H9 (cell line): ENCODE results near the gene TAGLN3. TPM values are rescaled to one million over a fixed set of nuclear protein-coding genes. Genes with fewer than 3 reads are reported as not detected.

ENCODE experiments used
- DNase-seq: peaks from one replicate; pipeline ENCODE4 v3.0.0-alpha.2; 2017
- H2AFZ ChIP-seq: one replicate; pipeline ENCODE4 v1.6.1; 2013; ENCODE audit warnings: mild to moderate bottlenecking, low read length, control low read depth, moderate library complexity
- H2AK5ac ChIP-seq: 2 replicates; pipeline ENCODE4 v1.6.1; 2013; ENCODE audit warnings: low read length, control low read depth, mixed read lengths; ENCODE audit not compliant: insufficient read length
- H2BK120ac ChIP-seq: one replicate; pipeline ENCODE4 v1.6.1; 2013; ENCODE audit warnings: low read depth, mild to moderate bottlenecking, low read length, control low read depth, inconsistent platforms; ENCODE audit not compliant: poor library complexity, severe bottlenecking
- H2BK12ac ChIP-seq: 2 replicates; pipeline ENCODE4 v1.6.1; 2013; ENCODE audit warnings: low read length, control low read depth, mixed read lengths, low read depth; ENCODE audit not compliant: insufficient read length
- H2BK15ac ChIP-seq: 2 replicates; pipeline ENCODE4 v1.6.1; 2013; ENCODE audit warnings: low read depth, low read length, control low read depth
- H2BK20ac ChIP-seq: one replicate; pipeline ENCODE4 v1.6.1; 2013; ENCODE audit warnings: low read depth, mild to moderate bottlenecking, low read length, control low read depth, inconsistent platforms; ENCODE audit not compliant: poor library complexity, severe bottlenecking
- H2BK5ac ChIP-seq: 2 replicates; pipeline ENCODE4 v1.6.1; 2013; ENCODE audit warnings: low read length, control low read depth, mixed read lengths; ENCODE audit not compliant: insufficient read length
- H3K14ac ChIP-seq: 2 replicates; pipeline ENCODE4 v1.6.1; 2013; ENCODE audit warnings: low read length, control low read depth; ENCODE audit not compliant: insufficient read depth
- H3K18ac ChIP-seq: 2 replicates; pipeline ENCODE4 v1.6.1; 2013; ENCODE audit warnings: low read depth, mild to moderate bottlenecking, mixed read lengths, low read length, control low read depth; ENCODE audit not compliant: insufficient read length
- H3K23ac ChIP-seq: 2 replicates; pipeline ENCODE4 v1.6.1; 2013; ENCODE audit warnings: low read length, control low read depth, mixed read lengths, low read depth; ENCODE audit not compliant: insufficient read length
- H3K23me2 ChIP-seq: 2 replicates; pipeline ENCODE4 v1.6.1; 2013; ENCODE audit warnings: low read depth, mild to moderate bottlenecking, mixed read lengths, low read length, control low read depth; ENCODE audit not compliant: insufficient read length, poor library complexity, severe bottlenecking
- H3K27ac ChIP-seq: 2 replicates; pipeline ENCODE4 v1.5.1; 2013; ENCODE audit warnings: low read length, control low read depth, mixed read lengths, low read depth; ENCODE audit not compliant: insufficient read length
- H3K27me3 ChIP-seq: 2 replicates; pipeline ENCODE4 v1.6.1; 2013; ENCODE audit warnings: low read length, control low read depth, inconsistent platforms; ENCODE audit not compliant: insufficient read depth
- H3K4ac ChIP-seq: 2 replicates; pipeline ENCODE4 v1.6.1; 2013; ENCODE audit warnings: low read depth, mild to moderate bottlenecking, control low read depth, inconsistent platforms, low read length, moderate library complexity
- H3K4me1 ChIP-seq: 2 replicates; pipeline ENCODE4 v1.6.1; 2013; ENCODE audit warnings: low read length, control low read depth, inconsistent platforms; ENCODE audit not compliant: insufficient read depth
- H3K4me2 ChIP-seq: 2 replicates; pipeline ENCODE4 v1.6.1; 2013; ENCODE audit warnings: low read length, control low read depth, mixed read lengths; ENCODE audit not compliant: insufficient read length, insufficient read depth
- H3K56ac ChIP-seq: 2 replicates; pipeline ENCODE4 v1.6.1; 2013; ENCODE audit warnings: low read depth, mild to moderate bottlenecking, mixed read lengths, low read length, control low read depth; ENCODE audit not compliant: insufficient read length
- H3K79me1 ChIP-seq: 2 replicates; pipeline ENCODE4 v1.6.1; 2013; ENCODE audit warnings: low read depth, mild to moderate bottlenecking, moderate library complexity, low read length, control low read depth, inconsistent platforms; ENCODE audit not compliant: insufficient read depth, poor library complexity, severe bottlenecking
- H3K79me2 ChIP-seq: 2 replicates; pipeline ENCODE4 v1.6.1; 2013; ENCODE audit warnings: low read length, control low read depth, inconsistent platforms; ENCODE audit not compliant: insufficient read depth
- H3K9ac ChIP-seq: 2 replicates; pipeline ENCODE4 v1.6.1; 2013; ENCODE audit warnings: low read length, control low read depth, mixed read lengths; ENCODE audit not compliant: insufficient read length; ENCODE audit errors: extremely low read depth
- H3K9me3 ChIP-seq: one replicate; pipeline ENCODE4 v1.6.1; 2013; ENCODE audit warnings: low read depth, low read length, inconsistent platforms; ENCODE audit not compliant: control insufficient read depth
- H3T11ph ChIP-seq: one replicate; pipeline ENCODE4 v1.6.1; 2013; ENCODE audit warnings: mild to moderate bottlenecking, low read length, control low read depth, inconsistent platforms
- H4K20me1 ChIP-seq: one replicate; pipeline ENCODE4 v1.6.1; 2013; ENCODE audit not compliant: control insufficient read depth, insufficient read length, insufficient read depth
- H4K5ac ChIP-seq: 2 replicates; pipeline ENCODE4 v1.6.1; 2013; ENCODE audit warnings: low read depth, mild to moderate bottlenecking, mixed read lengths, low read length, control low read depth; ENCODE audit not compliant: insufficient read length
- H4K8ac ChIP-seq: replicated peaks from 2 replicates; pipeline ENCODE4 v1.6.1; 2013; ENCODE audit warnings: low read length, control low read depth, mixed read lengths, low read depth; ENCODE audit not compliant: insufficient read length
- H4K91ac ChIP-seq: 2 replicates; pipeline ENCODE4 v1.6.1; 2013; ENCODE audit warnings: low read depth, mild to moderate bottlenecking, moderate library complexity, mixed read lengths, low read length, control low read depth; ENCODE audit not compliant: insufficient read length
- H3K27ac Mint-ChIP-seq, 3 experiments: 2 replicates in 2 of 3; 3 replicates in 1 of 3; pipeline ENCODE4 v1.8.0; 2020 to 2021; ENCODE audit warnings: mixed read lengths in 3 of 3, mild to moderate bottlenecking in 1 of 3, moderate library complexity in 1 of 3
- H3K27me3 Mint-ChIP-seq: 2 replicates; pipeline ENCODE4 v1.8.0; 2021; ENCODE audit warnings: low read depth, mild to moderate bottlenecking, moderate library complexity, mixed read lengths
- H3K36me3 Mint-ChIP-seq, 3 experiments: 2 replicates in 2 of 3; 3 replicates in 1 of 3; pipeline ENCODE4 v1.8.0; 2020 to 2021; ENCODE audit warnings: low read depth in 3 of 3, mixed read lengths in 3 of 3; ENCODE audit not compliant: insufficient read depth in 1 of 3
- H3K4me1 Mint-ChIP-seq, 2 experiments: 2 replicates each; pipeline ENCODE4 v1.8.0; 2020; ENCODE audit warnings: mixed read lengths in 2 of 2
- H3K4me3 Mint-ChIP-seq, 2 experiments: 2 replicates in 1 of 2; 3 replicates in 1 of 2; pipeline ENCODE4 v1.8.0; 2020 to 2021; ENCODE audit warnings: mild to moderate bottlenecking in 2 of 2, mixed read lengths in 2 of 2, moderate library complexity in 1 of 2
- H3K9me3 Mint-ChIP-seq, 2 experiments: 2 replicates in 1 of 2; 3 replicates in 1 of 2; pipeline ENCODE4 v1.8.0; 2020; ENCODE audit warnings: mild to moderate bottlenecking in 2 of 2, mixed read lengths in 2 of 2, moderate library complexity in 1 of 2
- CTCF ChIP-seq: fragments of 200-600 bp; sonication (generic); conservative IDR thresholded peaks from 3 replicates; pipeline ENCODE4 v1.8.0; 2021; ENCODE audit warnings: antibody characterized with exemption, mild to moderate bottlenecking
- WGBS: extraction: QIAGEN DNeasy Blood & Tissue Kit; methylation state at CpG from one replicate; pipeline ENCODE4 v1.1.7; 2013; ENCODE audit warnings: missing lambda C conversion rate, low lambda C conversion rate, mixed read lengths; ENCODE audit not compliant: insufficient read length; ENCODE audit errors: extremely low coverage; 5-methylcytosine and 5-hydroxymethylcytosine counted together
- total RNA-seq: library from RNA; stranded (reverse); gene quantifications from 2 replicates; pipeline ENCODE4 v1.2.1, GENCODE V29; 2021

TAGLN3 gene
- total RNA-seq, 1 experiment from 2014 or later, result 6.4 TPM

GRCh38 chr3:112000367-112000771, 1.6 kb downstream of the TAGLN3 start:
- Histone ChIP-seq H2BK12ac (no peak overlapping the region), H3K4ac (no peak overlapping the region), H3K79me2 (no peaks in the 10 kb centered on the region), H2BK5ac (no peak overlapping the region), H3K14ac (no peak overlapping the region), H3T11ph (no peak overlapping the region), H3K4me1 (0 out of 2 replicates have a peak, but pooled peaks cover 7% of the 10 kb centered on the region), H4K5ac (no peak overlapping the region), H4K91ac (no peak overlapping the region), H3K27me3 (no peaks in the 10 kb centered on the region), H2BK20ac (no peak overlapping the region), H2AK5ac (no peak overlapping the region), H2BK120ac (no peak overlapping the region), H3K9me3 (no peaks in the 10 kb centered on the region), H3K23me2 (peaks cover 15% of the 10 kb centered on the region), H2AFZ (no peak overlapping the region), H3K4me2 (peak overlapping the region; percentile 62), H3K9ac (no peak overlapping the region), H3K18ac (no peak overlapping the region), H3K79me1 (no peaks in the 10 kb centered on the region), H4K20me1 (no peaks in the 10 kb centered on the region), H2BK15ac (no peak overlapping the region), H3K56ac (no peak overlapping the region), H3K27ac (no peak overlapping the region), H3K23ac (no peak overlapping the region), H4K8ac (no peak overlapping the region)
- peaks cover 0 to 11% (median 3%) of the 10 kb centered on the region in 3 experiments; a peak in 4 of 7 replicates for H3K36me3 Mint-ChIP-seq
- no peaks in the 10 kb centered on the region for H3K9me3 Mint-ChIP-seq
- no peak for TF ChIP-seq CTCF
- WGBS, result no CpG with 5 or more reads among the region's 5 CpGs
- peak overlapping the region; percentile 89 to 91 for H3K4me3 Mint-ChIP-seq
- peaks cover 26% of the 10 kb centered on the region for H3K27me3 Mint-ChIP-seq
- no peak for DNase-seq
- peaks cover 32 to 51% of the 10 kb centered on the region in 2 experiments for H3K4me1 Mint-ChIP-seq
- no peak overlapping the region; a peak in 1 of 7 replicates for H3K27ac Mint-ChIP-seq
